Left lung (tissue), 10 donors: ENCODE data around the gene MDFIC. TPM values are rescaled to one million over a fixed set of nuclear protein-coding genes. Genes with fewer than 3 reads are reported as not detected.

Experiments
- ATAC-seq: fragments of 200-7000 bp; cut with Tn5 transposase; one replicate; pipeline ENCODE4 v1.9.1; 2020; ENCODE audit warnings: moderate library complexity
- DNase-seq, 4 donors: peaks; one replicate each; pipeline ENCODE4 v3.0.0-alpha.2; 2013 to 2020
- H3K27ac ChIP-seq, 2 donors: fragments of 200-600 bp; sonication (generic) in 1 of 2; one replicate each; pipeline versions ENCODE4 v1.5.0 to v1.8.0; 2020 to 2021
- H3K27me3 ChIP-seq, 2 donors: fragments of 200-600 bp; sonication (generic) in 1 of 2; one replicate each; pipeline versions ENCODE4 v1.5.0 to v1.8.0; 2020 to 2021
- H3K36me3 ChIP-seq, 2 donors: fragments of 200-600 bp; sonication (generic) in 1 of 2; one replicate each; pipeline versions ENCODE4 v1.5.0 to v1.8.0; 2020 to 2021
- H3K4me1 ChIP-seq, 2 donors: fragments of 200-600 bp; one replicate each; pipeline ENCODE4 v1.8.0; 2021
- H3K4me3 ChIP-seq, 2 donors: fragments of 200-600 bp; sonication (generic) in 1 of 2; one replicate each; pipeline versions ENCODE4 v1.5.0 to v1.8.0; 2020 to 2021; ENCODE audit warnings: mild to moderate bottlenecking in 1 of 2
- H3K9me3 ChIP-seq, 2 donors: fragments of 200-600 bp; sonication (generic) in 1 of 2; one replicate each; pipeline versions ENCODE4 v1.5.0 to v1.8.0; 2020 to 2021
- intact Hi-C, 2 donors: fragments of 100-400 bp; cut with DNase I; formaldehyde crosslinking; loops; one replicate each; pipeline versions ENCODE4 v1.11.2 to v1.14.2; 2022
- polyA plus RNA-seq, 6 donors: library from polyadenylated mRNA; unstranded; fragments of 120-200 nt; gene quantifications; one replicate each; pipeline ENCODE4 v1.2.1, GENCODE V29; 2013; ENCODE audit not compliant: insufficient read length in 6 of 6
- total RNA-seq, 2 donors: library from RNA; stranded (reverse); fragmentation: NEBNext Ultra II Directional; extraction: Animal tissue kit (Norgen Biotek cat#: 25700); gene quantifications; one replicate each; pipeline ENCODE4 v1.2.1, GENCODE V29; 2021
- TF ChIP-seq, protein P1 (sequence below), 2 donors: fragments of 200-600 bp; sonication (generic) in 1 of 2; IDR thresholded peaks; one replicate each; pipeline versions ENCODE4 v1.5.0 to v1.8.0; 2021; ENCODE audit warnings: antibody characterized with exemption in 2 of 2
- donor health status: DM: no; HTN: yes; CAD: no.
- donor health status: DM: no; HTN: no; CAD: no.

MDFIC gene
- total and polyA plus RNA-seq, 8 donors = 30.8 to 64.4 (median 57.9) TPM

DNA sequence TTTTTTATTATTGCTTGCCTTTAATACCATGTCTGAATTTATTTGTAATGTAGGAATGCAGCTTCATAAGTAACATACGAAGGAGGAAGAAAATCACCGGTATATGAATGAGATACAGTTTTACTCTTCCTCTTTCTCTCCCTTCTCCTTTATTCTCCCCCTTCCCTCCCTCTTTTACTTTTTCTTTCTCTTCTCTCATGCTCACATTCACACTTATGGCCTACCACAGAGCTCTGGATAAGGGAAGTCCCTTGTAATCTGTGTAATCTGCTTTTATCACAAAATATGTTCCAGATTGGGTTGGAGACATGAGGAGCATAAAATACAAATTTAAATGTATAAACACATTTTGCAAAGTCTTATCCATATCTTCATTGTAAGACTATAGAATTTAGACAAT is 59.4 kb downstream of the MDFIC start:
- intact Hi-C loops = no loop called here
- TF ChIP-seq, protein P1, sequence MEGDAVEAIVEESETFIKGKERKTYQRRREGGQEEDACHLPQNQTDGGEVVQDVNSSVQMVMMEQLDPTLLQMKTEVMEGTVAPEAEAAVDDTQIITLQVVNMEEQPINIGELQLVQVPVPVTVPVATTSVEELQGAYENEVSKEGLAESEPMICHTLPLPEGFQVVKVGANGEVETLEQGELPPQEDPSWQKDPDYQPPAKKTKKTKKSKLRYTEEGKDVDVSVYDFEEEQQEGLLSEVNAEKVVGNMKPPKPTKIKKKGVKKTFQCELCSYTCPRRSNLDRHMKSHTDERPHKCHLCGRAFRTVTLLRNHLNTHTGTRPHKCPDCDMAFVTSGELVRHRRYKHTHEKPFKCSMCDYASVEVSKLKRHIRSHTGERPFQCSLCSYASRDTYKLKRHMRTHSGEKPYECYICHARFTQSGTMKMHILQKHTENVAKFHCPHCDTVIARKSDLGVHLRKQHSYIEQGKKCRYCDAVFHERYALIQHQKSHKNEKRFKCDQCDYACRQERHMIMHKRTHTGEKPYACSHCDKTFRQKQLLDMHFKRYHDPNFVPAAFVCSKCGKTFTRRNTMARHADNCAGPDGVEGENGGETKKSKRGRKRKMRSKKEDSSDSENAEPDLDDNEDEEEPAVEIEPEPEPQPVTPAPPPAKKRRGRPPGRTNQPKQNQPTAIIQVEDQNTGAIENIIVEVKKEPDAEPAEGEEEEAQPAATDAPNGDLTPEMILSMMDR (IDR thresholded peaks at IDR 0.05) = no peak
- no peak overlapping the region for H3K27ac ChIP-seq

DNA sequence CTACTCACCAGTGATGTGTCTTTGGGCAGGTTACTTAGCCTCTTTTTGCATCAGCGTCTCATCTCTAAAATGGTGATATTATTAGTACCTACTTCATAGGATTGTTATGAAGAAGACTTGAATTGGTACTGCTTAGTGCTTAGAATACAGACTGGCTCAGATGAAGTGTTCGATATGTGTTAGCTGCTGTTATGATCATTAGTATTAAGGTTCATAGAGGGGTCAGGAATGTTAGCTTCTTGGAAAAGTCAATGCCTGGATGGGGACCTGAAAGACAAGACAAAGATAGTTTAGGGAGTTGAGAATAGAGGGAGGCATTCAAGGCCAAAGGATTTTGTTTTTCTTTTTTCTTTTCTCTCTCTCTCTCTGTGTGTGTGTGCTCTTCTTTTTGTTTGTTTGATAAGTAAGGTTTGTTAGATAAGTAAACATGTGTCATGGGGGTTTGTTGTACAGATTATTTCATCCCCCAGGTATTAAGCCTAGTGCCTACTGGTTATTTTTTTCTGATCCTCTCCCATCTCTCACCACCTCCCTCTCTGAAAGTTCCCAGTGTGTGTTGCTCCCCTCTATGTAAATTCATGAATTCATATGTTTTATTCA is 63.3 kb downstream of the MDFIC start:
- Histone ChIP-seq H3K27ac (no peak overlapping the region), H3K4me3 (no peak overlapping the region), H3K4me1 (peaks cover 10 to 32% of the 10 kb centered on the region in 2 donors), H3K9me3 (peaks cover 0 to under 1% of the 10 kb centered on the region in 2 donors), H3K36me3 (peaks cover 0 to 7% of the 10 kb centered on the region in 2 donors), H3K27me3 (no peaks in the 10 kb centered on the region)
- TF ChIP-seq, protein P1 (IDR thresholded peaks at IDR 0.05) = no peak
- intact Hi-C loops = no loop called here
- DNase-seq = peak in 1 of 4 donors; percentile 23
- ATAC-seq = no peak

More for the DNA sequence above, 59.4 kb downstream of the MDFIC start:
- H3K27me3 ChIP-seq = no peaks in the 10 kb centered on the region
- peaks cover 0 to 7% of the 10 kb centered on the region in 2 donors for H3K36me3 ChIP-seq
- ATAC-seq = no peak
- no peak for DNase-seq
- peaks cover 0 to 24% of the 10 kb centered on the region in 2 donors for H3K4me1 ChIP-seq
- H3K9me3 ChIP-seq = no peaks in the 10 kb centered on the region
- no peak overlapping the region for H3K4me3 ChIP-seq

DNA sequence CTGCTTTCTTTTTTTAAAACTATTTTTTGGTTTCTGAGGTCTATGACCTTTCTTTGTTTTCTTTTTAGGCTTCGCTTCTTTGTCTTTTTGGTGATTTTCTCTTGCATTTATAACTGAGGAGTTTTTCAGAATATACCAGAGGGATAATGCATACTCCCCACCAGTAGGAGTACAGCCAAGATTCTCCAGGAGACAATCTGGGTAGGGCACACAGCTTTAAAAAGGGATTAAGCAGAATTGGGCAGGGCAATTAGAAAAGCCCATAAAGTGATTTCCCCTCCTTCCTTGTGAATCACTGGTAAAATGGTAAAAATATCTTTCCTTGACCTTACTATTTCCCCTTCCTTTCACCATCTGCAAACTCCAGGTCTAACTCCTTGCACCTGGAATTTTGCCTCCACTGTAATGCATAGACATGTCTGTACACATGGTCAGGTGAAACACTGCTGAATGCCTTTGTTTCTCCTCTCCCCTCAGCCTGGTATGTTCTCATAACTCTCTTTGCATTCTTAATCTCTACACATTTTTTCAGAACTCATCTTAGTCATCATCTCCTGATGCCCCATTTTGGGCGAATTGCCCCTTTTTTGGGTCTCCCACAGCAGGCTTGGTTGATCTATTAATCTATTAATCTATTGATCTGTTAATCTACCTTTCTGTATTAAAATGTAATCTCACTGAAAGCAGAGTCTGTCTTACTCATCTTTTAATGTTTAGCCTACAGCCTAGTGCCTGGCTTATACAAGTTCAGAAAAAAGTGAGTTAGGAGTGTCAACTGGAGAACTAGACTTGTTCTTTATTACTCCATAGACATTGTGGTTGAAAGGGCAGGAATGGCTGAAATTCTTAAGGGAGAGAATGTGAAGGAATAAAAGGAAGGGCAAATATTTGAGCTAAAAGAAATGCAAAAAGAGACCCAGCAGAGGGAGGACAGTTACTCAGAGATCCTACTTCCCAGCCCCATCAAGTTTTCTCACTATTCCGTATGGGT is 64.6 kb downstream of the MDFIC start:
- TF ChIP-seq, protein P1 (IDR thresholded peaks at IDR 0.05) = no peak
- H3K4me1 ChIP-seq = peaks cover 10 to 23% of the 10 kb centered on the region in 2 donors
- H3K4me3 ChIP-seq = no peak overlapping the region
- H3K27me3 ChIP-seq = no peaks in the 10 kb centered on the region
- H3K27ac ChIP-seq = peak overlapping the region in 1 of 2 donors; percentile 39
- DNase-seq = no peak
- H3K36me3 ChIP-seq = peaks cover 0 to 7% of the 10 kb centered on the region in 2 donors
- ATAC-seq = no peak
- intact Hi-C loops = no loop called here
- peaks cover 0 to 4% of the 10 kb centered on the region in 2 donors for H3K9me3 ChIP-seq

DNA sequence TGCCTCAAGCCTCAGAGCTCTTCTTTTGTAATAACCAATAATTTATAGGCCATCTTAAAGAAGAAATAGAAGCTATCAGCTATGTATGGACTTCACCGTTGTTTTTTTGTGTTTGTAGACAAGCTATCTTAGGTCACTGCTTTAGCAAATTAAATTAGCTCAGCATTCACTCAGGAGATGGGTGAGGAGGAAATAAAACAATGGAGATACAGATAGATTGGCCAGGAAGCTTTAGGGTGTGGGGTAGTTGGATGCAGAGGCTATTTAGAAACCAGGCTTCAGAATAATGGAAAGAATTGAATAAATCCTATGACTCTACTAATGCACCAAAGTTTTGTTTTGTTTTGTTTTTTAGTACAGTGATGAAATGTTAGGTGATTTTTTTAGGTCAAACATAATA is 66.1 kb downstream of the MDFIC start:
- ATAC-seq = peak; percentile 34
- no peak for DNase-seq
- Histone ChIP-seq H3K9me3 (peaks cover 0 to 5% of the 10 kb centered on the region in 2 donors), H3K27me3 (no peaks in the 10 kb centered on the region), H3K4me1 (peaks cover 10 to 23% of the 10 kb centered on the region in 2 donors), H3K27ac (peak overlapping the region; percentile 8 to 39), H3K36me3 (peaks cover 0 to 7% of the 10 kb centered on the region in 2 donors), H3K4me3 (no peak overlapping the region)
- intact Hi-C loops = no loop called here
- TF ChIP-seq, protein P1 (IDR thresholded peaks at IDR 0.05) = no peak
